ENCODE results near the gene ARHGAP26. TPM values are rescaled to one million over a fixed set of nuclear protein-coding genes. Genes with fewer than 3 reads are reported as not detected.

ARHGAP26 gene
- total and polyA plus RNA-seq, 7 donors = 2.5 to 28.7 (median 12.0) TPM

- TF ChIP-seq CTCF (IDR thresholded peaks at IDR 0.05) = no peak
- Histone ChIP-seq H3K4me1 (no peaks in the 10 kb centered on the region), H3K27ac (no peak overlapping the region), H3K36me3 (ENCODE audit: insufficient read depth in 1 of 2, low read depth in 1 of 2) (no peaks in the 10 kb centered on the region), H3K4me3 (no peak overlapping the region), H3K27me3 (ENCODE audit: insufficient read depth in 3 of 3, low read length in 2 of 3) (no peaks in the 10 kb centered on the region), H3K9me3 (no peaks in the 10 kb centered on the region)
- 95 to 98% (median 97%) methylated on average over 12 of the region's 12 CpGs for WGBS, 3 donors
- no peak for ATAC-seq
- no peak for DNase-seq
- intact Hi-C loops (cut with DNase I) = loop anchor here in 1 of 2 donors (5.0 kb wide), 1 partner anchor 39 kb away; no protein-coding TSS in a partner anchor
Measured at GRCh38 chr5:143258559-143259253, 488.5 kb downstream of the ARHGAP26 start.

GRCh38 chr5:143259254-143259605 is 489.1 kb downstream of the ARHGAP26 start:
- intact Hi-C loops (cut with DNase I) = loop anchor here in 1 of 2 donors (5.0 kb wide), 1 partner anchor 38 kb away; no protein-coding TSS in a partner anchor
- Histone ChIP-seq H3K4me3 (no peak overlapping the region), H3K4me1 (no peaks in the 10 kb centered on the region), H3K27ac (no peak overlapping the region), H3K9me3 (no peaks in the 10 kb centered on the region), H3K27me3 (ENCODE audit: insufficient read depth in 3 of 3, low read length in 2 of 3) (no peaks in the 10 kb centered on the region), H3K36me3 (ENCODE audit: insufficient read depth in 1 of 2, low read depth in 1 of 2) (no peaks in the 10 kb centered on the region)
- WGBS, 3 donors = 92 to 99% (median 98%) methylated on average over 7 of the region's 7 CpGs
- TF ChIP-seq CTCF (IDR thresholded peaks at IDR 0.05) = no peak
- no peak for ATAC-seq
- no peak for DNase-seq

DNA sequence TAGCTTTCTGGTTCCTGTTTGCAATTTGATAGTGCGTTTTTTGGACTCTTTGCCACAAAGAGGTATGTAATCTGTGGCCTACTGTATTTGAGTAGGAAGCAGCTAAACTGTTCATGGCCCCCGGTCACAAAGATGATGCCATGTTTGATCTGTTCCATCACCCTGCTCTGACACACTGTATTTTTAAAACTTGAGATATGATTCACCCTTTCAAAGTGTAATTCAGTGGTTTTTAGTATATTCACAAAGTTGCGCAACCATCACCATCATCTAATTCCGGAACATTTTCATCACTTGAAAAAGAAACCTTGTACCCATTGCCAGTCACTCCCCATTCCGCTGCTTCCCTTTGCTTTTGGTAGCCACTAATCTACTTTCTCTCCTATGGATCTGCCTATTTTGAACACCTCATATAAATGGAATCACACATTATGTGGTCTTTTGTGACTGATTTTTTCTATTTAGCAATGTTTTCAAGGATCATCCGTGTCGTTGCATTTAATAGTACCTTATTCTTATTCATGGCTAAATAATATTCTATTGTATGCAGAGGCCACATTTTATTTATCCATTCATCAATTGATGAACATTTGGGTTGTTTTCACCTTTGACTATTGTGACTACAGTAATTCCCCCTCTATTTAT is 491.7 kb downstream of the ARHGAP26 start:
- WGBS, 3 donors = 93 to 94% (median 94%) methylated on average over 7 of the region's 7 CpGs
- Histone ChIP-seq H3K4me1 (no peaks in the 10 kb centered on the region), H3K36me3 (ENCODE audit: insufficient read depth in 1 of 2, low read depth in 1 of 2) (no peaks in the 10 kb centered on the region), H3K27ac (no peak overlapping the region), H3K4me3 (no peak overlapping the region), H3K9me3 (peaks cover 9% of the 10 kb centered on the region), H3K27me3 (ENCODE audit: insufficient read depth in 3 of 3, low read length in 2 of 3) (no peaks in the 10 kb centered on the region)
- ATAC-seq (peak in 1 of 4 donors; percentile 10), DNase-seq (no peak)
- TF ChIP-seq CTCF (IDR thresholded peaks at IDR 0.05) = no peak
- intact Hi-C loops (cut with DNase I) = no loop called here

DNA sequence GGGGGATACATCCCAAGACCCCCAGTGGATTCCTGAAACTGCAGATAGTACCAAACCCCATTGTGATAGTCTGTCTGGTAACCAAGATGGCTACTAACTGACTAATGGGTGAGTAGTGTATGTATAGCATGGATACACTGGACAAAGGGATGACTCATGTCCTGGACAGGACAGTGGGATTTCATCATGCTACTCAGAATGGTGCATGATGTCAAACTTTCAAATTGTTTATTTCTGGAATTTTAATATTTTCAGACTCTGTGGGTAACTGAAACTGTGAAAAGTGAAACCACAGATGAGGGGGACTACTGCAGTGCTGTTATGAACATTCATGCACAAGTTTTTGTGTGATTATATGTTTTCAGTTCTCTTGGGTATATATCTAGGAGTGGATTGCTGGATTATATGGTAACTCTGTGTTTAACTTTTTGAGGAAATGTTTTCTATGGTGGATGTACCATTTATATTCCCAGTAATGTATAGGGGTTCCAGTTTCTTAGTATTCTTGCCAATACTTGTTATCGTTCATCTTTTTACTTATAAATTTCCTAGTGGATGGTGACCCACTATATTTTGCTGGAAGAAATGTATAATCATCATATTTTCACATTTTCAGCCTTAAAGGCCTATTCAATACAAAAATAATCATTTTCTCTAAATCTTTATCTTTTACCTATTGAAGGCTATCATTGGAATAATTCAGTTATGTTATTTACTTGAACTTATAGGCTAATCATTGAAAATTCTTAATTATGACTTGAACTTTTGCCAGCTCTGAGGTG is 492.4 kb downstream of the ARHGAP26 start:
- intact Hi-C loops (cut with DNase I) = no loop called here
- no peaks in the 10 kb centered on the region for H3K4me1 ChIP-seq
- no peak for DNase-seq
- no peaks in the 10 kb centered on the region for H3K36me3 ChIP-seq (ENCODE audit: insufficient read depth in 1 of 2, low read depth in 1 of 2)
- H3K9me3 ChIP-seq = peaks cover 16% of the 10 kb centered on the region
- no peak overlapping the region for H3K27ac ChIP-seq
- TF ChIP-seq CTCF (IDR thresholded peaks at IDR 0.05) = no peak
- H3K27me3 ChIP-seq (ENCODE audit: insufficient read depth in 3 of 3, low read length in 2 of 3) = no peaks in the 10 kb centered on the region
- WGBS, 3 donors = 96 to 98% (median 97%) methylated on average over 1 of the region's 1 CpG
- ATAC-seq = peak; percentile 55 to 76 (median 68)
- no peak overlapping the region for H3K4me3 ChIP-seq
